ENCODE data around the gene PHF20. TPM values are rescaled to one million over a fixed set of nuclear protein-coding genes. Genes with fewer than 3 reads are reported as not detected.
A peak's percentile ranks its signal among the peaks of the same experiment; 100 is the strongest.
"Not testable (repeated sequence)": the region's sequence is repeated elsewhere in the genome, so short reads cannot be mapped to it uniquely, and the experiment has no call there.

Gene PHF20
- total RNA-seq, 1 donor from 2014 or later, result 76.1 TPM

DNA sequence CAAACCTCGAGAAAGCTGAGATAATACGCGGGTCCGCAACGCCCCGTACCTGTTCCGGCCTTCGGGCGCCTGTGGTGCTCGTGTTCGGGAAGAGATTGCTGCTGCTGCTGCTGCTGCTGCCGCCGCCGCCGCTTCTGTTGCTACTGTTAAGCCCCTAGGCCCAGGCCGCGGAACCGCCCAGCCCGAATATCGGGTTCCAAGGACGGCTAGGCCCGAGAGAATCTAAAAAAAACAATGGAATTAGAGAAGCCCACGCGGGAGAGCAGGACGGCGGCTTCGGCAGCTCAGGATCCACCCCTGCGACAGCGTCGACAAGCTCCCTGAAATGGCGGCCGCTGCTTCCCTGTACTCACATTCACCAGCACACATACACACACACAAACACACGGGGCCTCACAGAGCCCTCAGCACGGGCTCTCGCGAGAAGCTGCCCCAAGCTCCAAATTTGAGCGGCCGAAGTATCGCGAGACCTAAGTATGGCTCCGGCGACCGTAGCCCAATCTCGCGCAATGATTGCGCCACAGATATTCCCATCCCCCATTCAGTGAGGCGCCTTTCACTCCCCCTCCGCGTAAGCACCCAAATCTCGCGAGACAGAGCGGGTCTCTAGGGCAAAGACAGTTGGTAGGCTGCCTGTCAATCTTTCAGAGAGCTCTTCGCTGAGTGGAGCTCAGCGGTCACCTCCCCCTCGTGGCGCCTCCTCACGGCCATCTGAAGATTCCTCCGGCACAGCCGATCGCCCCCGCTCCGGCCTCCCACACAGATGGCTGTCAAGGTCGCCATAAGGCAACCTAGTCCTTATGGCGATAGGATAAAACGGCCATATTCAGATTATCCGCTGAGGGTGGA, 29.7 kb upstream of the PHF20 start, which contains the start of gene RBM39:
TSS of gene RBM39 (minus strand) at position 369 of the 849 bp plus-strand sequence. CDS start 1,386 bp downstream, outside the sequence.
- TF ChIP-seq, protein P1, sequence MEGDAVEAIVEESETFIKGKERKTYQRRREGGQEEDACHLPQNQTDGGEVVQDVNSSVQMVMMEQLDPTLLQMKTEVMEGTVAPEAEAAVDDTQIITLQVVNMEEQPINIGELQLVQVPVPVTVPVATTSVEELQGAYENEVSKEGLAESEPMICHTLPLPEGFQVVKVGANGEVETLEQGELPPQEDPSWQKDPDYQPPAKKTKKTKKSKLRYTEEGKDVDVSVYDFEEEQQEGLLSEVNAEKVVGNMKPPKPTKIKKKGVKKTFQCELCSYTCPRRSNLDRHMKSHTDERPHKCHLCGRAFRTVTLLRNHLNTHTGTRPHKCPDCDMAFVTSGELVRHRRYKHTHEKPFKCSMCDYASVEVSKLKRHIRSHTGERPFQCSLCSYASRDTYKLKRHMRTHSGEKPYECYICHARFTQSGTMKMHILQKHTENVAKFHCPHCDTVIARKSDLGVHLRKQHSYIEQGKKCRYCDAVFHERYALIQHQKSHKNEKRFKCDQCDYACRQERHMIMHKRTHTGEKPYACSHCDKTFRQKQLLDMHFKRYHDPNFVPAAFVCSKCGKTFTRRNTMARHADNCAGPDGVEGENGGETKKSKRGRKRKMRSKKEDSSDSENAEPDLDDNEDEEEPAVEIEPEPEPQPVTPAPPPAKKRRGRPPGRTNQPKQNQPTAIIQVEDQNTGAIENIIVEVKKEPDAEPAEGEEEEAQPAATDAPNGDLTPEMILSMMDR (IDR thresholded peaks at IDR 0.05; ENCODE audit: partially characterized antibody, unreplicated experiment), result peak; percentile 36
- Mint-ChIP-seq H3K36me3 (ENCODE audit: unreplicated experiment) (no peaks in the 10 kb centered on the region), H3K27me3 (ENCODE audit: unreplicated experiment) (peaks cover 11% of the 10 kb centered on the region), H3K27ac (ENCODE audit: unreplicated experiment) (peak within 1 kb of the TSS; percentile 97), H3K4me1 (ENCODE audit: low read depth, unreplicated experiment) (peaks cover 20% of the 10 kb centered on the region), H3K9me3 (ENCODE audit: unreplicated experiment) (peaks cover 14% of the 10 kb centered on the region), H3K4me3 (ENCODE audit: unreplicated experiment) (peak within 1 kb of the TSS; percentile 99)
- DNase-seq, result peak; percentile 100

- Mint-ChIP-seq H3K27me3 (ENCODE audit: unreplicated experiment) (peaks cover 11% of the 10 kb centered on the region), H3K4me1 (ENCODE audit: low read depth, unreplicated experiment) (peaks cover 20% of the 10 kb centered on the region), H3K27ac (ENCODE audit: unreplicated experiment) (peak overlapping the region; percentile 97), H3K9me3 (ENCODE audit: unreplicated experiment) (peaks cover 14% of the 10 kb centered on the region), H3K4me3 (ENCODE audit: unreplicated experiment) (peak overlapping the region; percentile 99), H3K36me3 (ENCODE audit: unreplicated experiment) (no peaks in the 10 kb centered on the region)
- no peak for DNase-seq
- TF ChIP-seq, protein P1 (IDR thresholded peaks at IDR 0.05; ENCODE audit: partially characterized antibody, unreplicated experiment), result peak; percentile 6
These were observed 28.9 kb upstream of the PHF20 start for GRCh38 chr20:35742741-35743523.

DNA sequence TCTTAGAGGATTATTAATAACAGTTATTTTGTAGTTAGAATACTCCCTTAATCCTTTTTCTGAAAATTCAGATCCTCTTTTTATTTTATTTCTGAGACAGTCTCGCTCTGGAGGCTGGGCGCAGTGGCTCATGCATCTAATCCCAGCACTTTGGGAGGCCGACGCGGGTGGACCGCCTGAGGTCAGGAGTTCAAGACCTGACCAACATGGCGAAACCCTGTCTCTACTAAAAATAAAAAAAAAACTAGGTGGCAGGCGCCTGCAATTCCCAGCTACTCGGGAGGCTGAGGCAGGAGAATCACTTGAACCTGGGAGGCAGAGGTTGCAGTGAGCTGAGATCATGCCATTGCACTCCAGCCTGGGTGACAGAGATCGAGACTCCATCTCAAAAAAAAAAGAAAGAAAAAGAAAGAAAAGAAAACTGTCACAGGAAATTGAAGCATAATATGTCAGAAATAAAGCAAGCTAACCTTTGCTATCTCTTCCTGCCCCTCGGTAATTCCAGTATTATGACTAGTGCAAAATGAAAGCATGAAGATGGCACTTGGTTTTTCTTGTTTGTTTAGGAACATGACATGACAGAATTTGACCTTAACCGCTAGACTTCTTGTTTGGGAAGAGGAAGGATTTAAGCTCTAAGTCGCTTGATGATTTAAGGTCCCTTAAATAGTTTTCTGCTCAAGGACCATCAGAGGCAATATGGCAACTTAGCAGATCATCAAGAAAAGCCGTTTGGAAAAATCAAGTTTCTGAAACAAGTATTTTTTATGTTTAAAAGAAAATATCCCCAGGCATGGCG, 27.9 kb upstream of the PHF20 start:
- H3K36me3 Mint-ChIP-seq (ENCODE audit: unreplicated experiment), result no peaks in the 10 kb centered on the region
- peaks cover 14% of the 10 kb centered on the region for H3K9me3 Mint-ChIP-seq (ENCODE audit: unreplicated experiment)
- peaks cover 12% of the 10 kb centered on the region for H3K4me1 Mint-ChIP-seq (ENCODE audit: low read depth, unreplicated experiment)
- H3K27me3 Mint-ChIP-seq (ENCODE audit: unreplicated experiment), result peaks cover 11% of the 10 kb centered on the region
- DNase-seq, result no peak
- TF ChIP-seq, protein P1 (IDR thresholded peaks at IDR 0.05; ENCODE audit: partially characterized antibody, unreplicated experiment), result no peak
- H3K27ac Mint-ChIP-seq (ENCODE audit: unreplicated experiment), result peak overlapping the region; percentile 97
- peak overlapping the region; percentile 99 for H3K4me3 Mint-ChIP-seq (ENCODE audit: unreplicated experiment)

GRCh38 chr20:35744492-35744841, 27.3 kb upstream of the PHF20 start:
- Mint-ChIP-seq H3K27ac (ENCODE audit: unreplicated experiment) (peak overlapping the region; percentile 97), H3K27me3 (ENCODE audit: unreplicated experiment) (peaks cover 11% of the 10 kb centered on the region), H3K9me3 (ENCODE audit: unreplicated experiment) (peaks cover 14% of the 10 kb centered on the region)
- H3K4me1 Mint-ChIP-seq (ENCODE audit: low read depth, unreplicated experiment); H3K36me3 Mint-ChIP-seq (ENCODE audit: unreplicated experiment); DNase-seq; H3K4me3 Mint-ChIP-seq (ENCODE audit: unreplicated experiment): not testable (repeated sequence)

DNA sequence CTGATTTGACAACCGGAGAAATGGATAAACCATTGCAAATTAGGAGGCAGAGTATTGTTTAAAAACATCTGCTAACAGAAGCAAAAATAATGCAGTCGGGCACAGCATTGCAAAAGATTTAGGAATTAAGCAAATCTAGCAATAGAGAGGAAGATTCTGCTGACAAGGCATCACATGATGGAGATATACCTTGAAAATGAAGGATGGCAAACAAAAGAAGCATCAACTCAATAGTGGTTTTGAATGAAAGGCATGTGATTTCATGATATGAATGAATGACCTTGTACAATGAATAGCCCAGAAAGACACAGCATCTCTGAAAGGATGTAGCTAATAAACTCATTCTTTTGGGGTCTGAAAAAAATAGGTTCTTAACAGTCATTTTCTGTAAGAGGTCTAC, 21.2 kb upstream of the PHF20 start:
- Mint-ChIP-seq H3K4me3 (ENCODE audit: unreplicated experiment) (no peak overlapping the region), H3K4me1 (ENCODE audit: low read depth, unreplicated experiment) (no peaks in the 10 kb centered on the region), H3K27me3 (ENCODE audit: unreplicated experiment) (no peaks in the 10 kb centered on the region), H3K9me3 (ENCODE audit: unreplicated experiment) (peaks cover 6% of the 10 kb centered on the region), H3K36me3 (ENCODE audit: unreplicated experiment) (no peaks in the 10 kb centered on the region), H3K27ac (ENCODE audit: unreplicated experiment) (no peak overlapping the region)
- TF ChIP-seq, protein P1 (IDR thresholded peaks at IDR 0.05; ENCODE audit: partially characterized antibody, unreplicated experiment), result no peak
- DNase-seq, result no peak
